ENCODE data around the gene DNAJB4.

Gene DNAJB4

DNA sequence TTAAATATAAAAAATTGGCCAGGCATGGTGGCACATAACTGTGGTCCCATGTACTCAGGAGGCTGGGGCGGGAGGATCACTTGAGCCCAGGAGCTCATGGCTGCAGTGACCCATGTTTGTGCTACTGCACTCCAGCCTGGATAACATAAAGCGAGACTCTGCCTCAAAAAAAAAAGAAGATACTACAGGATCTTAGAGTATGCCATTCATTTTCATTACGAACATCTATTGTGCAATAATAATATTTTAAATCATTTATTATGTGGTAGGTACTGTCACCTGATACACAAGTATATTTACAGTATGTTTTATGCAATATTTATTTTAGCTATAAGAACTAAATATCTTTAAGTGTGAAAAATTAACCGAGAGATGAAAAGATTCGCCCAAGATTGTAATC lies 31.7 kb downstream of the DNAJB4 start:
- no peak for DNase-seq (ENCODE audit: low read depth in 2 of 2)

DNA sequence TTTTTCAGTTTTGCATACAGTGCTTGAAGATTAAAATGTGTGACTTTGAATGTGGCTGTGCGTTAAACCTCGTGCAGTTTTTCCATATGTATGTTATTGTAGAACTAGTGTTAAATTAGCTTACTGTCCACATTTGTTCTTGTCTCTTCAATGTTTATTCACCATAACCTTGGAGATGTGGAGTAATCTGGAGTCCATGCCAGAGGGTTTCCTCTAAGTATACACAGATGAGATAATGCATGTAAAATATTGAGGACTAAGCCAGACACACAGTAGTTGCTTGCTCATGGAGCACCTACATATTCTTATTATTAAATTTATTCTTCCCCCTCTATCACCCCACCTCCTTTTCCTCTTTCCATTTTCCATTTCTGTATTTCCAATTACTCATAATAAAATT lies 33.3 kb downstream of the DNAJB4 start:
- no peak for DNase-seq (ENCODE audit: low read depth in 2 of 2)

DNA sequence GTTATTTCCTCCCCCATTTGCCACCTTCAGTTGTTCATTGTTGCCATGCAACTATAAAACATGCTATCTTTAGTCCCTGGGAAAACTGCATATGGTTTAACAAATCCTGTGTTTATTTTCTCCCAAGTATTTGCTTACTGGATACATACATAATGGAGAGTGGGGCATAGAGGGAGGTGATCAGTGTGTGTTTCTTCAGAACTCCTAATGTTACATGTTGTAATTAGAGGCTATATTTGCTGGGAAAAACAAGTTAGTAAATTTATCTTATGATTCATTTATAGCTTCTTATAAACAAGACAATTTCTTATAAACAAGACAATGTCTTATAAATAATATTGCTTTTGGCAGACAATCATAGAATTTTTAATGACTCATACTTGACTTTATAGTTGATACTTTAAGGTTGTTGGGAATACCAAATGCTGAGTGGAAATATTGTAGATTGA lies 33.8 kb downstream of the DNAJB4 start:
- no peak for DNase-seq (ENCODE audit: low read depth in 2 of 2)

DNA sequence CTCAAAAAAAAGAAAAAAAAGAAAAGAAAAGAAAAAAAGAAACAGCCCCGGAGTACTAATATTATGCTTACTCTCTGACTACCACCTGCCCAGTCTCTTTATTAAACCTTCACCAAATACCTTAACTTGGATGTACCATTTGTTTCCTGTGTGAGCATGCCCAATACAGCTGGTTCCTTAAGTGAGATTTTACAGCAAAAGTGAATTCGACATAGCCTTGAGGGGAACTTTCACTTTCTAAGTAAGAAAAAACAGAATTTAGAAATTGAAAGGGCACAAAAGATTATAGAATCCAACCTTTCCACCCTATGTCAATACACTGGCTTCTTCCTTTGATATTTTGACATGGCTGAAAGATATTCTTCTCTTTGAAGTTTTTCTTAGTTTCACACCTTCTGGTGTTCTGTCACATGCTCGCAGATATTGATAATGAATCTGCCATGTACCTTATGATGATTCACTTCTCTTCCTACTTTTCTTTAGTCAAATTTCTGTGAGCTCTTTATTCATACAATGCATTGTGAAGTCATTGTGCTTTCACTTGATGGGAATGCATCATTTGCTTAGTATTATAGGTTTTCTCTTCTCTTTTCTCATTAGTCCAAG lies 35.8 kb downstream of the DNAJB4 start:
- no peak for DNase-seq (ENCODE audit: low read depth in 2 of 2)

DNA sequence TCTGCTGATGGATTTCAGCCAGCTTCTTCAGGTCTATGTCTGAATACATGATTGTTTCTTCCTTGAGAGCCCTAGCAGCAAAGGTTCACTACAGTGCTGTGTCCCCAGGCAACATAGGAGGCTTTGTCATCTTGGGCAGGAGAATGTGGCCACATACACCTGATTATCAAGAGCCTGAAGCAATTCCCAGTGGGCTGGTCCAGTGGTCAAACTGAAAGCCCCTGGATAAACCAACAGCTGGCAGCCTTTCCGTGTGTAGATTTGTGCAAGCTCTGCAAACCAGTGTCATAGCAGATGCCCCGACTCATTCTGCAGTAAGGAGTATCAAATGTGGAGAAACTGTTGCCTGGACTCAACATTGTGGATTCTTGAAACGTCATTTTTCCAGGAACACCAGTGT lies 38.7 kb downstream of the DNAJB4 start:
- DNase-seq (ENCODE audit: low read depth in 2 of 2): no peak

DNA sequence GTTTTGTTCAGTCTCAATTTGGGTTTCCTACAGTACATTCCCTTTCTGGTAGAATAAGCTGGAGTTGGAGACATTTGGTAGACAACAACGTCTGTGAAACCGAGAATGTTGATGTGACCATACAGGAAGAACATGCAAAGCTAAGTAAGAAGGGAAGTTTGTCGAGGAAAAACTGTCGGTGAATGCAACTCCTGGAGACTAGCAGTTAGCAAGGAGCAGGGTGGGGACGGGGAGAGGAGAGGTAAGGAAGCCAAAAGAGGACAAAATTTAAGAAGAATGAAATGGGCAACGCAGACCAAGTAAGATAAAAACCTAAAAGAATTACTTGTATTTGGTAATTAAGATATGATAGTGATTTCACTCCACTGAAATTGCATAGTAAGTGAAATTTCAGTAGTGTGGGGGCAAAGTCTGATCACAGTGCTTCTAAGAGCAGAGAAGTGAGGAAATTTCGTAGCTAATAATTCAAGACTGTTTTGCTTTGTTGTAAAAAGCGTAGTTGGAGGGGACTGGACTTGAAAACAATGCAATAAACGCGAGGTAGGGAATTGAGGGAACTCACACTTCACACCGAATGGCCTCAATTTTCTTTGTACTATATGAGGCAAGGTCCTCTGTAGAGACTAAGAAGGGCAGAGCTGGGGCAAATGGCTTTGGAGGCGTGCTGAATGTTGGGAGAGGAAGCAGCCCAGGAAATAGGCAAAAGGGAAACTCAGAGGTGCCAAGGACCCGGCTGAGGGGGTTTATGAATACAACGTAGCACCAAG lies 40.2 kb downstream of the DNAJB4 start:
- no peak for DNase-seq (ENCODE audit: low read depth in 2 of 2)

DNA sequence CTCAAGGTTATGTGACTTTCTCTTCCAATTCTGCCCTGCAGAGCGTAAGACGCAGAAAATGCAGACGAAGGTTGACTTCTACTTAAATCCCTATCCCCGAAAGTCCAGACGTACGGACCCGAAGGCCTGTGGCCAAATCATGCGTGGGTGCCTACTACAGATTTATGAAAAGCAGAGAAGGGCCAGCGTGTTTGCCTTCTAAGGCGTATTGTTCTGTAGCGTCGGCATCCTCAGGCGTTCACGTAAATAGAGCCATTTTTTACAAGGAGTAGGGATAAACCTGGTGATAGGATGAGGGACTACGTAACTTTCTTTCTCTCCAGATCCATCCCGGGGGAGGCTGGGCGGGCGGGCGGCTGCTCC lies 40.8 kb downstream of the DNAJB4 start:
- no peak for DNase-seq (ENCODE audit: low read depth in 2 of 2)

DNA sequence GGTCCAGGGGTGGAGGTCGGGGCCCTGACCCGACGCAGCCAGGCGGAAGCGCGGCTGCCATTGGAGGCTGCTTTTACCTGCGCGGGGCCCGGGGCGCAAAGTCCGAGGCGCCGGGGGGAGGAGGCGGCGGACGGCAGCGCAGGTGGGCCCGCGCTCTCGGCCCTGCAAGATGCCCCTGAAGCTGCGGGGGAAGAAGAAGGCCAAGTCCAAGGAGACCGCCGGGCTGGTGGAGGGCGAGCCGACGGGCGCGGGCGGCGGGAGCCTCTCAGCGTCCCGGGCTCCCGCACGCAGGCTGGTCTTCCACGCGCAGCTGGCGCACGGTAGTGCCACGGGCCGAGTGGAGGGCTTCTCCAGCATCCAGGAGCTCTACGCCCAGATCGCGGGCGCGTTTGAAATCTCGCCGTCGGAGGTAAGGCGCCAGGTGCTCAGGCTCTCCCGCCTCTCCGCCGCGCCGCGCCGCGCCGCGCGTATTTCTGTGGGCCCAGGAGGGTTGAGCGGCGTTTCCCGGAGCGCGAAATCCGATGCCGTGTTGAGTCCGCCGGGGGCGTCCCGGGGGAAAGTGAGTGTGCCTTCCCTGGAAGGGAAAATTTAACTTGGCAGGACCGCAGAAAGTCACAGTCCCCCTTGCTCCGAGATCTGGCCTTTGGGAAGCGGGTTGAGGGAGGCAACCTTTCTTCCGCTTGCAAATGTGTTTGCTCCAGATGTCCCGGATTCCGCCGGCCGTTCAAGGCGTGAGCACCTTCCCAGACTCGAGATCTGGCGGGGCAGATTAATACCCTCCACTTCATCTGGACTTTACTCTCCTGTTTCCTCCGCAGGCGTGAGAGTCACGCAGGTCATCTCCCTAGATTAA lies 41.4 kb downstream of the DNAJB4 start, which contains the start of gene GIPC2:
TSS of gene GIPC2 (plus strand) at position 41 of the 853 bp plus-strand sequence. CDS start at position 170, 129 bp downstream.
- DNase-seq (ENCODE audit: low read depth in 2 of 2): no peak

DNA sequence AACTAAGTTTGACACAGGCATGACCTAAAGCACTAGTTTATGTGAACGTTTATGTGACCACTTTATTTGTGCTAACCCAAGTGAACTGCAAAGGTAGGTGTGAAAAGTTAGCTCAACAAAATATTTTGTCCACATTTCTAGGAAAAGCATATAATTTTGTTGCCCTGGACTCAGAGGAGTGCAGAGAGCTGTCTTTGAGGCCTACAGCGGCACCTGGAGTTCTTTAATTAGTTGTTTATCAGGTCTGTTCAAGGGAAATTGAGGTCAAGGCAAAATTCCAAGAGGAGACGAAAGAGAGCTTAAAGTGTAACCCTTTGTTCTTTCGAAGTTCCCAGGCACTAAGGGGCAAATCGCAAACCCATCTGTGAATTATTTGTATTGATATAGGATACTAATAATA lies 42.4 kb downstream of the DNAJB4 start:
- no peak for DNase-seq (ENCODE audit: low read depth in 2 of 2)

DNA sequence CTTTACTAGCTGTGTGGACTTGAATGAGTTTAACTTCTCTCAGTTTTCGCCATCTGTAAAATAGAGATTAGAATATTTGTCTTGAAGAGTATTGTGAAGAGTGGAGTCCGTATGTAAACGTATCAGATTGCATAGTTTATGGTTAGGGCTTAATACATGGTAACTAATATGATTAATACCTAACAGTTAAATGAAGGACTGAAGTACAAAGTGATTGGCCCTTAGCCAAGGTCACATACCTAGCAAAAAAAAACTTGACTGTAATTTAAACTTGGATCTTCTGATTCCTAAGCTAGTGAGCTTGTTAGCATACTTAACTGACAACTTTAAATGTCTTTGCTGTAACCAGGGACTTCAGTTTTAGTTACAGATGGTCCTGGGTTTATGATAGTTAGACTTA lies 42.9 kb downstream of the DNAJB4 start:
- DNase-seq (ENCODE audit: low read depth in 2 of 2): no peak

DNA sequence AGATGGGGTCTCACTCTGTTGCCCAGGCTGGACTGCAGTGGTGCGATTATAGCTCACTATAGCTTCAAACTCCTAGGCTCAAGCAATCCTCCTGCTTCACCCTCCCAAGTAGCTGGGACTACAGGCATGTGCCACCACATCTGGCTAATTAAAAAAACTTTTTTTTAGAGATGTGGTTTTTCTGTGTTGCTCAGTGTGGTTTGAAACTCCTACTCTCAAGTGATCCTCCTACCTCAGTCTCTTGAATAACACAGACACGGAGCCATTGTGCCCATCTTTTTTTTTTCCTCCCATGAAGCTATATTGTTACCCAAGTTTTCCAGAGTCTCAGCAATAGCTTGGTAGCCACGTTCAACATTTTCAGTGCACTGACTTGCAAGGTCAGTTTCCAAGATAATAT lies 43.7 kb downstream of the DNAJB4 start:
- no peak for DNase-seq (ENCODE audit: low read depth in 2 of 2)

DNA sequence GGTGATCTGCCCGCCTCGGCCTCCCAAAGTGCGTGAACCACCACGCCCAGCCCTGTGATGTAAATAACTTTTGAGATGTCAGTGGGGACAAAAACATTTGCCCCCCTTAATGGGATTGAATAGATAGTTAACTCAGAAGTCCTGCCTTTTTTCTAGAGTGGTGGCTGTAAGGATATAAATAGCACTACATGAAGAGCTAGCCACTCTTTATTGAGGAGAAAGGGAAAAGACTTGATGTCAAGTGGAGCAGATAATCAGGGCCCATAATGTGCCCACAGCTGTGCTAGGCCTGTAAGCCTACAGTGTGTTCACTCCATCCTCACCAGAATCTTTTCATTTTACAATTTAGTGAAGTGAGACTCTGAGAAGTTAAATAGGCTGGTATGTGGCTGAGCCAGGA lies 44.7 kb downstream of the DNAJB4 start:
- DNase-seq (ENCODE audit: low read depth in 2 of 2): no peak

DNA sequence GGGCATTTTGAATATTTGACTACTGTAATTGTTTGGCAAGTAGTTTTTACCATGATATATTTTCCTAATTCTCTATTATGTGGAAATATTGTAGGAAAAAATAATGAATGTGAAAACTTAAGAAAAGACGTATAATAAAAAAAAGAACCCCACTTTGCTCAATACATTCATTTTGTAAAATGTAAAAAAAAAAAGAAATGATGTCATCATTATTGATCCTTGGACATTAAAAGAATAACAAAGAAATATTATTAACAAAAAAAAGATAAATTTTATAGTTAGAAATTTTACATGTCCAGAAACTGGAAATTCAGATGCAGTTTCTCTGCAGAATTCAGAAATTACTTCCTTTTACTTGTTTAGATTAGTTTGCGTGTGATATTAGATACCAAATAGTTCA lies 46.3 kb downstream of the DNAJB4 start:
- DNase-seq (ENCODE audit: low read depth in 2 of 2): no peak

DNA sequence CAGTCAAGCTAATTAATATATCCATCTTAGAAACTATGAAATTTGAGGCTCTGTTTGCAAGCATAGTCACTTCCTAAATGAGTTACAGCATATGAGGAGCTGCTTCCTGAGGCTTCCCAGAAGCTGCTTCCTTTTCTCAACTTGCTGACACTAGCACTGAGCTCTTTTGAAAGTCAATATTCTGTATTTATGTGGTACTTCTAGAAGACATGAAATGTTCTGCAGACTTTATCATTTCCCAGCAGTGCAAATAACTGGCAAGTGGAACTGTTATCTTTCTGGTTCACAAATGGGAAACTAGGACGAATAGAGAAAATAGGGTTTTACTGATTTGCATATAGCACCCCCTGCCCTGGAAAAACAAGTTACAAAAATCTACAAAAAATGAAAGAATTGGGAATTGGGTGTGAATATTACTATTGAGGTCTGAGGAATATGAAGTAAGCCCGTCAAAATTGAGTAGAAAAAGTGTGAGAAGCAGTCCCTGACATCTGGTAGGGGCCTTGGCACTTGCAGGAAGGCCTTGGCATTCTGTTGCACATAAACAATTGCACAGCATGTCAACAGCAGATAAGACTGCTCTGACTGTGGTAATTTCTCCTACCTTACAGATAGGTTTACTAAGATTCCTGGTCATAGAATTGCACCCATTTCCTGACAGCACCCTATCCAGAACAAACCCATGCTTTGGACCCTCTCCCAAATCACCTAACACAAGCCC lies 48.1 kb downstream of the DNAJB4 start:
- DNase-seq (ENCODE audit: low read depth in 2 of 2): no peak

DNA sequence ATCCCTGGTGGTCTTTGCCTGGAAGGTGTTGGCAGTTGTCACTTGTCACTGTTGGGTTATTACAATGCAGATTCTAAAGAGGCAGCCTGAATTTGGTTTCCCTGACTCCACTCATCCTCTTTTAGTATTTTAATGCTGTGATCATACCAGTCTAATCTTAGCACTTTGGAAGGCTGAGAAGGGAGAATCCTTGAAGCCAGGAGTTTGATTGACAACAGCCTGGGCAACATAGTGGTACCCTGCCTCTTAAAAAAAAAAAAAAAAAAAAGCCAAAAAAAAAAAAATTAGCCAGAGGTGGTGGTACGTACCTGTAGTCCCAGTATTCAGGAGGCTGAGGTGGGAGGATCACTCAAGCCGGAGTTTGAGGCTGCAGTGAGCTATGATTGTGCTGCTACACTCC lies 48.8 kb downstream of the DNAJB4 start:
- DNase-seq (ENCODE audit: low read depth in 2 of 2): no peak

DNA sequence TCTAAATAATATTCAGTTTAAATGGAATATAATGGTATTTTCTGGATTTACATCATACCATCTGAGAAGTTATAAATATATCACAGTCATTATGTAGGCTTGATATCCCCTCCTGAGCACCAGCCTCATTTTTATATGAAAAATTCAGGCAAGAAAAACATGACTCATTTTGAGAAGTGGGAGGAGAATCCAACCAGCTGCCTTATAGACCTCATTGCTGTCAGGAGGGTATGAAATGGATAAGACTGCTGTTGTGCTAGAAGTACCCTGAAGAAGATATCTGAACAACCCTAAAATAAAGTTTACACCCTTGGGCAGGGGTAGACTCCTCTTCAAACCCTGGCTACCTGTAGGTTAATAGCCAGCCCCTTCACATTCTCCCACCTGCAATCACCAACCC lies 49.8 kb downstream of the DNAJB4 start:
- no peak for DNase-seq (ENCODE audit: low read depth in 2 of 2)

DNA sequence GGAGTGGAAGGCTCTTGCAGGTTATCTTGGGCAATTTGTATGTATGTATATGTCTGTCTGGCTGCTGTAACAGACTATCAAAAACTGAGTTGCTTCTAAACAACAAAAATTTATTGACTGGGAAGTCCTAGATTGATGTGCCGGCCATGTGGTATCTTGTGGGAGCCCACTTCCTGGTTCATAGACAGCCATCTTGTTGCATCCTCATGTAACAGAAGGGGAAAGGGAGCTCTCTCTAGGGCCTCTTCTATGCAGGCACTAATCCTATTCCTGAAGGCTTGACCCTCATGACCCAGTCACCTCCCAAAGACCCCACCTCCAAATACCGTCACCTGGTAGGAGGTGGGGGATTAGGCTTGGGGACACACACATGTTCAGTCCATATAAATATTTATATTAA lies 50.2 kb downstream of the DNAJB4 start:
- no peak for DNase-seq (ENCODE audit: low read depth in 2 of 2)

DNA sequence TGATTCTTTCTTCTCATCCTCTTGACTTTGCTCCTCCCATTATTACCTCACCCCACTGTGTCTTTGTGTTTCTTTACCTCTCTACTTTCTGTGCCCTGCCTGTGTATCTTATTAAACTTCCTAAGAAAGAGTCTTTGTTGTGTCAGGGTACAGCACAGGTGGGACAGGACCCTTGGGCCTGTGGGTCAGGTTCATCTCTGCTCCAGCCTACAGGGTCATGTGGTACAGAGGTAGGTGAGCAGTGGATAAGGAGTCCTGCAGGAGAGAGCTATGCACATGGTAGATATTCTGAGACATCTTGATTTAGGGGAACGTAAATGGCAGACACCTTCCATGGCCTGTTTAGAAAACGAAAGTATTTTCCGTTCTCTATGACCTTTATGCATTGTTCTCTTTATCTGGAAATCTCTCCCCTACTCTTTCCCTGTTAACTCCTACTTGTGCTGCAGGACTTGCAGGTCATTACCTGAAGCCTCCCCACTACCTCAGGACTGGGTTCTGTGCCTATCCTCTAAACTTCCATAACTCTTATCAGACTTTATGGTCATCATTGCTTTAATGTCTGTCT lies 50.9 kb downstream of the DNAJB4 start:
- DNase-seq (ENCODE audit: low read depth in 2 of 2): no peak

DNA sequence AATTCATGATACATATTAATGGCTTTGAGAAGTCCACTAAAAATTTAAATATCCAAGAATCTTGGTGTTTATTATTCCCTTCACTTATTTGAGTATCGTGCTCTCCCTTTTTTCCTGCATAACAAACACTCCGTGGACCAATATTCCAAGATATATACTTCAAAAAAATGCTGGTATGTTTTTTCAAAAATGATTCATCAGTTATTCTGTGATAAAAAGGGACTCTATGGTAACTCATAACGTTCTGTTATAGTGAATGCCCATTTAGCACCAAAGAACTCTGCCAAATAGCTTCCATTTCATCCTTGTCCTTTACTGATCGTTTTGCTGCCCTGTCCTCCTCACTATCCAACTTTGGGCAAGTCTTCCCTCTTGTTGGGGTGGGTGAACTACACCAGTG lies 53.9 kb downstream of the DNAJB4 start:
- no peak for DNase-seq (ENCODE audit: low read depth in 2 of 2)

DNA sequence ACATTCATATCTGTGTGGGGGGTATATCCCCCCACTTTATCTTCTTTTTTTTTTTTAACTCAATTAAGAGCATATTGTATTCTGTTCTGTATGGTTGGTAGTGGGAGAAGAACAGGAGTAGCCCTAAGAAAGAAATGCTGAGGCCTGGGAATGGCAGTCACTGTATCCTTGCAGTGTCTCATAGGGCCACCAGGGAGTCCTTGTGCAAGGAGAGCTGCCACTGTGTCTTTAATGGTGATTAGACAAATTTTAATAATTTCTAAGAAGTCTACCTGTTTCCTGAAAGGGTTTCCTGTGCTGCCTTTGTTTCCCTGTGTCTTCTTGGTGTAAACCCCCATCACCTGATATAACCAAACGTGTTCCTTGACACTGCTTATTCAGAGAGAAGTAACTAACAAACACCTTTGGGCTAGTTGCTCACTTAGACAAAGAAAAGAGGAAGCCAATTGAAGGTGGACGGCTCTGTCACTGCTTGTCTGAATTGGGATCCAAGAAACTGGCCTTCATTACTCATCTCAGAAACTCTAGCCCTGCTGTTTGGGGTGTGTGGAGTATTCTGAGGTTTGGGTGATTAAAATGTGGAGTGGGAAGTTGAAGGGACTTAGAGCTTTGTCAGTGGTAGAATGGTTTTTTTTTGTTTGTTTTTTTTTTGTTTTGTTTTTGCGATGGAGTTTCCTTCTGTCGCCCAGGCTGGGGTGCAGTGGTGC lies 56.3 kb downstream of the DNAJB4 start:
- no peak for DNase-seq (ENCODE audit: low read depth in 2 of 2)

All from activated CD8-positive, alpha-beta memory T cell treated with anti-CD3 and anti-CD28 coated beads for 4 hours (primary cell).